A549 (cell line): ENCODE measurements around the gene PISD. TPM values are rescaled to one million over a fixed set of nuclear protein-coding genes. Genes with fewer than 3 reads are reported as not detected.
A peak's percentile ranks its signal among the peaks of the same experiment; 100 is the strongest.

ENCODE experiments used
- ATAC-seq, 2 experiments: fragments of 200-7000 bp in 1 of 2; fragments of >200 bp in 1 of 2; cut with Nextera tagmentation in 1 of 2; cut with Tn5 transposase in 1 of 2; 3 replicates each; pipeline versions ENCODE4 v1.8.0 to v1.9.1; 2018 to 2020; ENCODE audit warnings: mild to moderate bottlenecking in 1 of 2, moderate library complexity in 1 of 2
- CTCF ChIA-PET: fragments of 300-600 bp; sonication (Branson Sonifier 250); formaldehyde crosslinking; extraction: SDS; loops from one replicate; lab custom pipeline; 2021; ENCODE audit warnings: antibody characterized with exemption, inconsistent platforms; lab: Yijun Ruan, JAX
- POLR2A ChIA-PET: fragments of 350-600 bp; formaldehyde crosslinking; extraction: SDS; loops from one replicate; lab custom pipeline; 2021; ENCODE audit warnings: antibody characterized with exemption, inconsistent platforms; lab: Yijun Ruan, JAX
- DNase-seq, 2 experiments: peaks; one replicate each; pipeline versions ENCODE4 v3.0.0 to v3.0.0-alpha.2; 2011 to 2016; ENCODE audit warnings: low read depth in 1 of 2, low spot score in 1 of 2
- FAIRE-seq: peaks from 2 replicates; lab custom pipeline; 2011; peaks lifted over from hg19 to GRCh38; lab: Jason Lieb, UNC
- H3K27ac ChIP-seq, 2 experiments: fragments of >200 bp; sonication (Bioruptor Twin); formaldehyde crosslinking; 3 replicates each; pipeline ENCODE4 v1.5.1; 2016 to 2017
- H3K4me1 ChIP-seq: fragments of >200 bp; sonication (Bioruptor Twin); formaldehyde crosslinking; 3 replicates; pipeline ENCODE4 v1.6.1; 2016
- H3K4me2 ChIP-seq: fragments of >200 bp; sonication (Bioruptor Twin); formaldehyde crosslinking; 3 replicates; pipeline ENCODE4 v1.6.1; 2016
- H3K4me3 ChIP-seq: fragments of >200 bp; sonication (Bioruptor Twin); formaldehyde crosslinking; 3 replicates; pipeline ENCODE4 v1.5.1; 2016
- H3K9me3 ChIP-seq: fragments of >200 bp; sonication (Bioruptor Twin); formaldehyde crosslinking; 3 replicates; pipeline ENCODE4 v1.6.1; 2016
- CBX2 ChIP-seq: fragments of 200-600 bp; sonication (generic); IDR thresholded peaks from 2 replicates; pipeline ENCODE4 v1.6.1; 2016; ENCODE audit warnings: low read depth, mild to moderate bottlenecking, borderline replicate concordance
- CEBPB ChIP-seq, 2 experiments: fragments of >200 bp in 1 of 2; sonication (Bioruptor Twin) in 1 of 2; formaldehyde crosslinking in 1 of 2; IDR thresholded peaks; 2 replicates each; pipeline ENCODE4 v1.6.1; 2012 to 2016
- CHD2 ChIP-seq: fragments of 150-350 bp; IDR thresholded peaks from 2 replicates; pipeline ENCODE4 v1.6.1; 2014; ENCODE audit warnings: low read length; ENCODE audit not compliant: partially characterized antibody
- CHD4 ChIP-seq: fragments of 200-600 bp; sonication (generic); IDR thresholded peaks from 2 replicates; pipeline ENCODE4 v1.6.1; 2016; ENCODE audit warnings: antibody characterized with exemption, mild to moderate bottlenecking, borderline replicate concordance
- EHMT2 ChIP-seq: fragments of 200-600 bp; sonication (generic); IDR thresholded peaks from 2 replicates; pipeline ENCODE4 v1.6.1; 2016; ENCODE audit warnings: antibody characterized with exemption, low read depth, mild to moderate bottlenecking, moderate library complexity
- FOSL2 ChIP-seq, 2 experiments: fragments of 450-650 bp in 1 of 2; fragments of >200 bp in 1 of 2; sonication (Bioruptor Twin) in 1 of 2; formaldehyde crosslinking; IDR thresholded peaks; 2 replicates each; pipeline versions ENCODE4 v1.5.0 to v1.6.1; 2016 to 2020; ENCODE audit warnings: mild to moderate bottlenecking in 1 of 2, moderate library complexity in 1 of 2
- GATA3 ChIP-seq: IDR thresholded peaks from 2 replicates; pipeline ENCODE4 v1.6.1; 2012; ENCODE audit warnings: borderline replicate concordance
- HES2 ChIP-seq: fragments of >200 bp; sonication (Bioruptor Twin); formaldehyde crosslinking; IDR thresholded peaks from 2 replicates; pipeline ENCODE4 v1.6.1; 2016
- HMGXB4 ChIP-seq: fragments of 250-450 bp; sonication (Bioruptor Pico); IDR thresholded peaks from 2 replicates; pipeline ENCODE4 v1.5.0; 2021; ENCODE audit warnings: mild to moderate bottlenecking, moderate library complexity, borderline replicate concordance
- JUNB ChIP-seq: fragments of >200 bp; sonication (Bioruptor Twin); formaldehyde crosslinking; IDR thresholded peaks from 2 replicates; pipeline ENCODE4 v1.6.1; 2016
- MAFK ChIP-seq: fragments of 450-650 bp; IDR thresholded peaks from 2 replicates; pipeline ENCODE4 v1.6.1; 2014; ENCODE audit not compliant: partially characterized antibody
- MYC ChIP-seq: IDR thresholded peaks from 2 replicates; pipeline ENCODE4 v1.6.1; 2012; ENCODE audit warnings: mild to moderate bottlenecking, inconsistent platforms, low read length, improper control_type of control experiment, borderline replicate concordance
- REST ChIP-seq: fragments of 200-600 bp; sonication (generic); IDR thresholded peaks from 2 replicates; pipeline ENCODE4 v1.6.1; 2016; ENCODE audit warnings: antibody characterized with exemption, mild to moderate bottlenecking, moderate library complexity
- SMC3 ChIP-seq: fragments of >200 bp; sonication (Bioruptor Twin); formaldehyde crosslinking; IDR thresholded peaks from 3 replicates; pipeline ENCODE4 v1.6.1; 2018; ENCODE audit warnings: inconsistent platforms
- USF2 ChIP-seq: fragments of 450-650 bp; IDR thresholded peaks from 2 replicates; pipeline ENCODE4 v1.6.1; 2014; ENCODE audit warnings: antibody characterized with exemption
- ZFP36 ChIP-seq: fragments of 450-650 bp; IDR thresholded peaks from 2 replicates; pipeline ENCODE4 v1.6.1; 2014; ENCODE audit warnings: borderline replicate concordance; ENCODE audit not compliant: partially characterized antibody
- ZNF302 ChIP-seq: fragments of 250-450 bp; sonication (Bioruptor Pico); IDR thresholded peaks from 2 replicates; pipeline ENCODE4 v1.9.0; 2021; ENCODE audit warnings: inconsistent platforms, mild to moderate bottlenecking, moderate library complexity
- WGBS: methylation state at CpG from one replicate; pipeline ENCODE4 v1.1.6; 2017; ENCODE audit errors: missing lambda C conversion rate; 5-methylcytosine and 5-hydroxymethylcytosine counted together
- polyA plus RNA-seq, 4 experiments: library from polyadenylated mRNA; depleted of rRNA in 3 of 4; stranded (reverse); fragments of >200 nt; fragmentation: RNase III in 1 of 4; extraction: RNeasy Plus Mini Kit Qiagen cat#74134 plus additional on column Dnase treatment in 1 of 4; gene quantifications; 2 replicates in 3 of 4; 3 replicates in 1 of 4; pipeline ENCODE4 v1.2.3, GENCODE V29; 2011 to 2017

PISD gene
- polyA plus RNA-seq, 2 of the 4 experiments (the other 2 are of a cell fraction) = 11.0 to 17.3 TPM

GRCh38 chr22:31651664-31652063, 10.4 kb downstream of the PISD start:
- Histone ChIP-seq H3K4me3 (no peak overlapping the region), H3K4me1 (peaks cover 42% of the 10 kb centered on the region), H3K27ac (peak overlapping the region in 1 of 2 experiments; percentile 71; a peak in 2 of 6 replicates), H3K9me3 (no peaks in the 10 kb centered on the region), H3K4me2 (no peak overlapping the region)
- TF ChIP-seq CBX2 (no peak), MYC (no peak), EHMT2 (no peak), SMC3 (no peak), HES2 (no peak), JUNB (no peak), REST (no peak), CHD4 (no peak), ZFP36 (no peak), FOSL2 (IDR thresholded peaks at IDR 0.05) (no peak), FOSL2 (CRISPR knock-in tag; IDR thresholded peaks at IDR 0.05) (no peak), MAFK (no peak), HMGXB4 (CRISPR knock-in tag) (no peak)
- ChIA-PET POLR2A (interaction anchor here (2.2 kb wide), 1 partner anchor 10 kb away, joined by 8 read pairs; the partner anchor contains the start of gene PISD), CTCF (no interaction called here)
- DNase-seq (no peak), ATAC-seq (no peak), FAIRE-seq (no peak)
- 92% methylated on average over 4 of the region's 4 CpGs for WGBS

- FAIRE-seq = no peak
- no peak for TF ChIP-seq USF2
- no peak for TF ChIP-seq GATA3
- TF ChIP-seq HES2 = 0 out of 2 replicates have a peak, but pooled peaks have one; percentile 12
- TF ChIP-seq CHD2 = no peak
- peak; percentile 76 to 77 for TF ChIP-seq CEBPB (IDR thresholded peaks at IDR 0.05)
- no peak for TF ChIP-seq ZNF302 (CRISPR knock-in tag)
- no peak for TF ChIP-seq MYC
- H3K4me2 ChIP-seq = peak overlapping the region; percentile 46; the same call in 2 of the 3 replicates
- H3K27ac ChIP-seq = peak overlapping the region; percentile 25 to 79; a peak in 5 of 6 replicates
- ATAC-seq = no peak; a peak in 1 of 6 replicates
- CTCF ChIA-PET = interaction anchor here (0.7 to 0.8 kb wide), 2 partner anchors 25 to 93 kb away, joined by 3 read pairs; no protein-coding TSS in a partner anchor
- no peaks in the 10 kb centered on the region for H3K9me3 ChIP-seq
- DNase-seq = no peak
- WGBS = 60% methylated on average over 6 of the region's 6 CpGs
- H3K4me3 ChIP-seq = no peak overlapping the region
- POLR2A ChIA-PET = interaction anchor here (2.2 kb wide), 1 partner anchor 12 kb away, joined by 8 read pairs; the partner anchor contains the start of gene PISD
- H3K4me1 ChIP-seq = peaks cover 50% of the 10 kb centered on the region
Measured at GRCh38 chr22:31650391-31650790, 11.6 kb downstream of the PISD start.
